Neural progenitor cell (in vitro differentiated cells): ENCODE data around the gene LIPC.

Source experiments
- CTCF ChIP-seq: fragments of 200-600 bp; sonication (generic); IDR thresholded peaks from 2 replicates; pipeline ENCODE4 v1.5.1; 2017; ENCODE audit warnings: antibody characterized with exemption, mild to moderate bottlenecking
- EZH2phosphoT487 ChIP-seq: fragments of 200-600 bp; sonication (generic); IDR thresholded peaks from 2 replicates; pipeline ENCODE4 v1.6.1; 2017; ENCODE audit warnings: antibody characterized with exemption

- TF ChIP-seq CTCF (no peak), EZH2phosphoT487 (no peak)
Observed at GRCh38 chr15:58436552-58436951, 4.8 kb downstream of the LIPC start.
